Retinal pigment epithelial cell (primary cell): ENCODE data around the gene GALK1.
A peak's percentile ranks its signal among the peaks of the same experiment; 100 is the strongest.

Experiments
- DNase-seq: peaks from one replicate; pipeline ENCODE4 v3.0.0-alpha.2; 2010; ENCODE audit warnings: low read depth
- H3K4me3 ChIP-seq: 2 replicates; pipeline ENCODE4 v1.5.1; 2011; ENCODE audit warnings: mild to moderate bottlenecking, low read length, control low read depth, moderate library complexity
- TF ChIP-seq, protein P1 (sequence below): conservative IDR thresholded peaks from 2 replicates; pipeline ENCODE4 v1.5.1; 2011; ENCODE audit warnings: low read depth, low read length, control low read depth, inconsistent platforms

Gene GALK1

DNA sequence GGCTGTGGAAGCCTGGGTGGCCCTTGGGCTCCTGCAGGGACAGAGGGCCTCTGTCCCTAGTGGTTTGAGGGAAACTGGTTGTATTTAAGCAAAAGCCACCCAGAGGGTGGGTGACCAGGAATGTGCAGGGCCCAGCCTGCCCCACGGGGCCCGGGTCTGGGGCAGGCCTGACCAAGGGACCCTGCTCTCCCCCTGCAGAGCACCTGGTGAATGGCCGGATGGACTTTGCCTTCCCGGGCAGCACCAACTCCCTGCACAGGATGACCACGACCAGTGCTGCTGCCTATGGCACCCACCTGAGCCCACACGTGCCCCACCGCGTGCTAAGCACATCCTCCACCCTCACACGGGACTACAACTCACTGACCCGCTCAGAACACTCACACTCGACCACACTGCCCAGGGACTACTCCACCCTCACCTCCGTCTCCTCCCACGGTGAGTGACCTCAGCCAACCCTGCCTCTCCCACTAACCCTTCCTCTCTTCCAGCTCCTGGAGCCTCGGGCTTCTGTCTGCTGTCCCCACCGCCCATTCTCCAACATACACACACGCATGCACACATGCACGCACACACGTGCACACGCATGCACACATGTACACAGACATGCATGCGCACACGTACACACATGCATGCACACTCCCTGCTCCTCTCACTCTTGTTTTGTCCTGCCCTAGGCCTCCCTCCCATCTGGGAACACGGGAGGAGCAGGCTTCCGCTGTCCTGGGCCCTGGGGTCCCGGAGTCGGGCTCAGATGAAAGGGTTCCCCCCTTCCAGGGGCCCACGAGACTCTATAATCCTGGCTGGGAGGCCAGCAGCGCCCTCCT, 10.4 kb downstream of the GALK1 start:
- no peak overlapping the region for H3K4me3 ChIP-seq
- TF ChIP-seq, protein P1, sequence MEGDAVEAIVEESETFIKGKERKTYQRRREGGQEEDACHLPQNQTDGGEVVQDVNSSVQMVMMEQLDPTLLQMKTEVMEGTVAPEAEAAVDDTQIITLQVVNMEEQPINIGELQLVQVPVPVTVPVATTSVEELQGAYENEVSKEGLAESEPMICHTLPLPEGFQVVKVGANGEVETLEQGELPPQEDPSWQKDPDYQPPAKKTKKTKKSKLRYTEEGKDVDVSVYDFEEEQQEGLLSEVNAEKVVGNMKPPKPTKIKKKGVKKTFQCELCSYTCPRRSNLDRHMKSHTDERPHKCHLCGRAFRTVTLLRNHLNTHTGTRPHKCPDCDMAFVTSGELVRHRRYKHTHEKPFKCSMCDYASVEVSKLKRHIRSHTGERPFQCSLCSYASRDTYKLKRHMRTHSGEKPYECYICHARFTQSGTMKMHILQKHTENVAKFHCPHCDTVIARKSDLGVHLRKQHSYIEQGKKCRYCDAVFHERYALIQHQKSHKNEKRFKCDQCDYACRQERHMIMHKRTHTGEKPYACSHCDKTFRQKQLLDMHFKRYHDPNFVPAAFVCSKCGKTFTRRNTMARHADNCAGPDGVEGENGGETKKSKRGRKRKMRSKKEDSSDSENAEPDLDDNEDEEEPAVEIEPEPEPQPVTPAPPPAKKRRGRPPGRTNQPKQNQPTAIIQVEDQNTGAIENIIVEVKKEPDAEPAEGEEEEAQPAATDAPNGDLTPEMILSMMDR: no peak

GRCh38 chr17:75753514-75754377, 11.2 kb downstream of the GALK1 start:
- H3K4me3 ChIP-seq: no peak overlapping the region
- DNase-seq: no peak
- TF ChIP-seq, protein P1: peak; percentile 47

More for the DNA sequence above, 10.4 kb downstream of the GALK1 start:
- no peak for DNase-seq

DNA sequence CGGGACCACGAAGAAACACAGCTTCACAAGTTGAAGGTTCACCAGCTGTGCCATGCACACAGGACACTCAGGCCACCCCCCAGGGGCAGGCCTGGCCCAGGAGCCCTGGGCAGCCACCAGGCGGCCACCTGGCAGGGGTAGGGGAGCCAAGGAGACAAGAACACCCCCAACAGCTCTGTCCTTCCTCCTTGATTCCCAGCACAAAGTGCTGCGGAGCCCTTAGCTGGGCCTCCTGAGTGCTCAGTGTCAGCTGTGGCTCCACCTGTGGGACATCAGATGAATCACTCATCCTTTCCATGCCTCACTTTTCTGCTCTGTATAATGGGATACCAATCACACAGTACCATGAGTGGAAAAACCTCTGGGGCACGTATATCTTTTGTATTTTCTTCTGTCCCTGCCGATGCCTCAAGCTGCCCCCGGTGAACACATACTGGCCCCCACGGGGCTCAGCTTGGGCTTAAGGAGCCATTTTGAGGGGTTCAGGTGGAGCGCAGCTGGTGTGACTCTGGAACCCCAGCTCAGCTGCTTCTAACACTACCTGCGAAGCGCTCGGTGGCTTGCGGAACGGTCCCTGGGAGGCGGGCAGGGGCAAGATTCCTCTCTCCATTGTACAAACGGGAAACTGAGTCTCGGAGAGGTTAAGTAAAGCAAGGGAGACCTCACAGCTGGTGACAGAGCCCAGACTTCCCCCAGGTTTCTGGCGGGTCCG, 12.0 kb downstream of the GALK1 start:
- DNase-seq: no peak
- H3K4me3 ChIP-seq: no peak overlapping the region
- TF ChIP-seq, protein P1: no peak

- DNase-seq: no peak
- H3K4me3 ChIP-seq: no peak overlapping the region
- TF ChIP-seq, protein P1: no peak
These were observed 12.6 kb downstream of the GALK1 start for GRCh38 chr17:75752405-75752709.

DNA sequence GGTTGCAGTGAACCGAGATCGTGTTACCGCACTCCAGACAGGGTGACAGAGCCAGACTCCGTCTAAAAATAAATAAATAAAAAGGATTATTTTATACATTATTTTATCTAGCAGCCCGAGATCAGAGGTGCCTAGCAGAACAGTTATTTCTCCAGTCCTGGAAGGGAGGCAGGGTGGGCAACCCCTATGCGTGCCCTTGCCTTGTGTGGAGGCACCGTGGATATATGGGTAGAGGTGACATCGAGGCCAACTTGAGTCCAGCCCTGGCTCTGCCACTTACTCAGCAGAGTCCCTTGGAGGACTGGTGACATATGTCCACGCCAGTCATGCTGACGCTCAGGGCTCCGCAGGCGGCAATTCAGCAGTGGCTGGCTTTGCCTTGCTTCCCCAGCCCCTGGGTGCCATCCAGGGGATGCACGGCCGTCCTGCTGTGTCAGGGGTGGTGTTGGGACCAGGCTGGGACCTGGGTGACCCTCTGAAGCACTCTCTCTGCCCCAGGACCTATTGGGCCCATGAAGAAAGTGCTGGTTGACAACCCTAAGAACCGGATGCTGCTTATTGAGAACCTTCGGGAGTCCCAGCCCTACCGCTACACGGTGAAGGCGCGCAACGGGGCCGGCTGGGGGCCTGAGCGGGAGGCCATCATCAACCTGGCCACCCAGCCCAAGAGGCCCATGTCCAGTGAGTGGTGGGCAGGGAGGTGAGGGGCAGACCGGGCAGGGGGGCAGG, 13.2 kb downstream of the GALK1 start:
- TF ChIP-seq, protein P1: no peak
- DNase-seq: no peak
- H3K4me3 ChIP-seq: no peak overlapping the region

DNA sequence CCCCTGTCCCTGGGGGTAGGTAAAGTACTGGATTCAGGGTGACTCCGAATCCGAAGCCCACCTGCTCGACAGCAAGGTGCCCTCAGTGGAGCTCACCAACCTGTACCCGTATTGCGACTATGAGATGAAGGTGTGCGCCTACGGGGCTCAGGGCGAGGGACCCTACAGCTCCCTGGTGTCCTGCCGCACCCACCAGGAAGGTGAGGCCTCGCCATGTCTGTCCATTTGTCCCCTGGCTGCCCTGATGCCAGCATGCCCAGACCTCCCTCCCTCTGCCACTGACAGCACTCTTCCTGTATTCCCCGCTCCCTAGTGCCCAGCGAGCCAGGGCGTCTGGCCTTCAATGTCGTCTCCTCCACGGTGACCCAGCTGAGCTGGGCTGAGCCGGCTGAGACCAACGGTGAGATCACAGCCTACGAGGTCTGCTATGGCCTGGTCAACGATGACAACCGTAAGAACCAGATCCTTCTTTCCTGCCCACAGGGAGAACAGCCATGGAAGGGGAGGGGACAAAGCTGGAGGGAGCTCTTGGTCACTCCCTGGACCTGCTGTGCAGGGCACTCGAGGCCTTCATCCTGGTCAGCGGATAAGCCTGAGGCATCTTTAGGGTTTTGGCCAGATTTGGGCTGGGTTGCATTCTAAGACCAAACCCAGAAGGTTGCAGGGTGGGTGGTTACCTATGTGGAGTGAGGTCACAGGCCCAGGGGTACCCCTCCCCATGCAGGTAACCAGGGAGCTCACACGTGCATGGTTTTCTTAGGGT, 14.2 kb downstream of the GALK1 start:
- no peak for DNase-seq
- TF ChIP-seq, protein P1: no peak
- no peak overlapping the region for H3K4me3 ChIP-seq
